Neural progenitor cell (in vitro differentiated cells): ENCODE measurements around the gene ATF4. TPM values are rescaled to one million over a fixed set of nuclear protein-coding genes. Genes with fewer than 3 reads are reported as not detected.

ENCODE experiments used
- DNase-seq: peaks from one replicate; pipeline ENCODE4 v3.0.0-alpha.2; 2016; ENCODE audit warnings: low spot score
- H2AFZ ChIP-seq: fragments of 200-600 bp; sonication (generic); replicated peaks from 2 replicates; pipeline ENCODE4 v1.6.1; 2016; ENCODE audit warnings: antibody characterized with exemption
- H3F3A ChIP-seq: fragments of 200-600 bp; sonication (generic); 2 replicates; pipeline ENCODE4 v1.6.1; 2016; ENCODE audit warnings: antibody characterized with exemption, low read depth
- H3K27ac ChIP-seq: fragments of 200-600 bp; sonication (generic); 2 replicates; pipeline ENCODE4 v1.5.1; 2016; ENCODE audit warnings: mild to moderate bottlenecking
- H3K27me3 ChIP-seq: fragments of 200-600 bp; sonication (generic); 2 replicates; pipeline ENCODE4 v1.6.1; 2016; ENCODE audit warnings: mild to moderate bottlenecking, moderate library complexity
- H3K36me3 ChIP-seq: fragments of 200-600 bp; sonication (generic); 2 replicates; pipeline ENCODE4 v1.5.1; 2016
- H3K4me1 ChIP-seq: fragments of 200-600 bp; sonication (generic); 2 replicates; pipeline ENCODE4 v1.6.1; 2016; ENCODE audit warnings: mixed run types
- H3K4me2 ChIP-seq: fragments of 200-600 bp; sonication (generic); 2 replicates; pipeline ENCODE4 v1.6.1; 2016
- H3K4me3 ChIP-seq: fragments of 200-600 bp; sonication (generic); 2 replicates; pipeline ENCODE4 v1.5.1; 2016
- H3K79me2 ChIP-seq: fragments of 200-600 bp; sonication (generic); 2 replicates; pipeline ENCODE4 v1.6.1; 2016; ENCODE audit warnings: low read depth
- H3K9ac ChIP-seq: fragments of 200-600 bp; sonication (generic); 2 replicates; pipeline ENCODE4 v1.6.1; 2016
- H3K9me3 ChIP-seq: fragments of 200-600 bp; sonication (generic); 2 replicates; pipeline ENCODE4 v1.5.1; 2016; ENCODE audit warnings: low read depth
- H4K20me1 ChIP-seq: fragments of 200-600 bp; sonication (generic); 2 replicates; pipeline ENCODE4 v1.6.1; 2016; ENCODE audit warnings: low read depth
- H3K27ac Mint-ChIP-seq: 3 replicates; pipeline ENCODE4 v1.8.0; 2021; ENCODE audit warnings: mixed read lengths
- H3K27me3 Mint-ChIP-seq: 2 replicates; pipeline ENCODE4 v1.8.0; 2022; ENCODE audit warnings: low read depth, mild to moderate bottlenecking, inconsistent platforms, moderate library complexity, mixed read lengths; ENCODE audit not compliant: insufficient read depth
- H3K36me3 Mint-ChIP-seq: 3 replicates; pipeline ENCODE4 v1.8.0; 2021; ENCODE audit warnings: mixed read lengths
- H3K4me1 Mint-ChIP-seq: 3 replicates; pipeline ENCODE4 v1.8.0; 2021; ENCODE audit warnings: mixed read lengths
- H3K4me3 Mint-ChIP-seq: 3 replicates; pipeline ENCODE4 v1.8.0; 2021; ENCODE audit warnings: mild to moderate bottlenecking, moderate library complexity, mixed read lengths
- H3K9me3 Mint-ChIP-seq: 3 replicates; pipeline ENCODE4 v1.8.0; 2020; ENCODE audit warnings: mixed read lengths
- EZH2 ChIP-seq: fragments of 200-600 bp; sonication (generic); IDR thresholded peaks from 2 replicates; pipeline ENCODE4 v1.6.1; 2017; ENCODE audit warnings: antibody characterized with exemption, mild to moderate bottlenecking, moderate library complexity
- EZH2phosphoT487 ChIP-seq: fragments of 200-600 bp; sonication (generic); IDR thresholded peaks from 2 replicates; pipeline ENCODE4 v1.6.1; 2017; ENCODE audit warnings: antibody characterized with exemption
- total RNA-seq: library from RNA; depleted of rRNA; stranded (reverse); fragments of >200 nt; gene quantifications from 2 replicates; pipeline ENCODE4 v1.2.3, GENCODE V29; 2015; ENCODE audit warnings: low replicate concordance
- TF ChIP-seq, protein P1 (sequence below): fragments of 200-600 bp; sonication (generic); IDR thresholded peaks from 2 replicates; pipeline ENCODE4 v1.5.1; 2017; ENCODE audit warnings: antibody characterized with exemption, mild to moderate bottlenecking

Gene ATF4
- total RNA-seq, 1 donor from 2014 or later: 189 TPM

DNA sequence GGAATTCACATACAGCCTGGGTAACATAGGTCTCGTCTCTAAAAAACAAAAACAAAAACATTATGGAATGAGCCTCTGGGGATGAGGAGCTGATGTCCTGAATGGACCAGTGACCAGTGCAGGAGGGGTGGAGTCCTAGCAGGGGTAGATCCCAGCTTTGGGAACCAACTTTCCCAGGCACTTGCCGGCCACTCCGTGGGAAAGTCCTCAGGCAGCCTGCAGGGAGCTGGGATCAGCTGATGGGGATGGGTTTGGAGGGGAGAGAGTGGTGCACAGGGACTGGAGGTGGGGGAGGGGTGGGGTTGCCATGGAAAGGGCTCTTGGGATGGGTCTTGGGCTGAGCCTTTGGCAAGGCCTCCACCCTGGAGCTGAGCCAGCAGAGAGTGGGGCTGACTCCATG lies 44.5 kb upstream of the ATF4 start:
- no peaks in the 10 kb centered on the region for H3K27me3 ChIP-seq
- H3K79me2 ChIP-seq: no peaks in the 10 kb centered on the region
- H4K20me1 ChIP-seq: peaks cover 96% of the 10 kb centered on the region
- no peaks in the 10 kb centered on the region for H3K9me3 ChIP-seq
- peaks cover 40% of the 10 kb centered on the region for H3K4me1 ChIP-seq
- Mint-ChIP-seq H3K27me3 (peaks cover 3% of the 10 kb centered on the region), H3K4me1 (peaks cover 55% of the 10 kb centered on the region), H3K9me3 (peaks cover 2% of the 10 kb centered on the region), H3K4me3 (peak overlapping the region; percentile 59), H3K36me3 (no peaks in the 10 kb centered on the region), H3K27ac (peak overlapping the region; percentile 89)
- no peak overlapping the region for H2AFZ ChIP-seq
- DNase-seq: peak; percentile 38
- H3K9ac ChIP-seq: no peak overlapping the region
- no peak for TF ChIP-seq EZH2
- TF ChIP-seq EZH2phosphoT487: no peak
- TF ChIP-seq, protein P1, sequence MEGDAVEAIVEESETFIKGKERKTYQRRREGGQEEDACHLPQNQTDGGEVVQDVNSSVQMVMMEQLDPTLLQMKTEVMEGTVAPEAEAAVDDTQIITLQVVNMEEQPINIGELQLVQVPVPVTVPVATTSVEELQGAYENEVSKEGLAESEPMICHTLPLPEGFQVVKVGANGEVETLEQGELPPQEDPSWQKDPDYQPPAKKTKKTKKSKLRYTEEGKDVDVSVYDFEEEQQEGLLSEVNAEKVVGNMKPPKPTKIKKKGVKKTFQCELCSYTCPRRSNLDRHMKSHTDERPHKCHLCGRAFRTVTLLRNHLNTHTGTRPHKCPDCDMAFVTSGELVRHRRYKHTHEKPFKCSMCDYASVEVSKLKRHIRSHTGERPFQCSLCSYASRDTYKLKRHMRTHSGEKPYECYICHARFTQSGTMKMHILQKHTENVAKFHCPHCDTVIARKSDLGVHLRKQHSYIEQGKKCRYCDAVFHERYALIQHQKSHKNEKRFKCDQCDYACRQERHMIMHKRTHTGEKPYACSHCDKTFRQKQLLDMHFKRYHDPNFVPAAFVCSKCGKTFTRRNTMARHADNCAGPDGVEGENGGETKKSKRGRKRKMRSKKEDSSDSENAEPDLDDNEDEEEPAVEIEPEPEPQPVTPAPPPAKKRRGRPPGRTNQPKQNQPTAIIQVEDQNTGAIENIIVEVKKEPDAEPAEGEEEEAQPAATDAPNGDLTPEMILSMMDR: no peak
- H3K27ac ChIP-seq: no peak overlapping the region
- peaks cover 9% of the 10 kb centered on the region for H3F3A ChIP-seq
- H3K4me2 ChIP-seq: peak overlapping the region; percentile 2
- no peaks in the 10 kb centered on the region for H3K36me3 ChIP-seq
- no peak overlapping the region for H3K4me3 ChIP-seq

DNA sequence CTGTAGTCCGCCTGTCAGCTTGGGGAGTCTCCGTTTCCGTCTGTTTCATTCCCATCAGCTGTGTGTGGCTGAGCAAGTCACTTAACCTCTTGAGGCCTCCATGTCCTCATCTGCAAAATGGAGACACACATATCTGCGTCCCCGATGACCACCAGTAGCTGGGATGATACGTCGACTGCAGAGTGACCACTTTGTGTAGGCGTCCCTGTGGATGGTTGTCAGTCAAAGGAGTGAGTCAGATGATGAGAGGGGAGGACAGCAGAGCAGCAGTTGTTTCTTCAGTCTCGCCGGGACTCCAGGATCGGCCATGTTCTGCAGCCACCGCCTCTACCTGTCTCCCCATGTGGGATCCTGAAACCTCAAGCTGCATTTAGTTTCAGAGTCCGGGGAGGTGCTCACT lies 43.7 kb upstream of the ATF4 start:
- H4K20me1 ChIP-seq: peaks cover 93% of the 10 kb centered on the region
- Mint-ChIP-seq H3K4me3 (no peak overlapping the region), H3K36me3 (no peaks in the 10 kb centered on the region), H3K9me3 (peaks cover 2% of the 10 kb centered on the region), H3K4me1 (peaks cover 48% of the 10 kb centered on the region), H3K27ac (peak overlapping the region; percentile 50), H3K27me3 (peaks cover 3% of the 10 kb centered on the region)
- no peak overlapping the region for H3K4me2 ChIP-seq
- H2AFZ ChIP-seq: no peak overlapping the region
- peaks cover 3% of the 10 kb centered on the region for H3F3A ChIP-seq
- no peak for DNase-seq
- no peak overlapping the region for H3K4me3 ChIP-seq
- H3K27ac ChIP-seq: no peak overlapping the region
- H3K79me2 ChIP-seq: no peaks in the 10 kb centered on the region
- no peaks in the 10 kb centered on the region for H3K27me3 ChIP-seq
- H3K9ac ChIP-seq: no peak overlapping the region
- H3K9me3 ChIP-seq: no peaks in the 10 kb centered on the region
- peaks cover 33% of the 10 kb centered on the region for H3K4me1 ChIP-seq
- no peaks in the 10 kb centered on the region for H3K36me3 ChIP-seq
- TF ChIP-seq EZH2 (no peak), EZH2phosphoT487 (no peak)
- TF ChIP-seq, protein P1: no peak

DNA sequence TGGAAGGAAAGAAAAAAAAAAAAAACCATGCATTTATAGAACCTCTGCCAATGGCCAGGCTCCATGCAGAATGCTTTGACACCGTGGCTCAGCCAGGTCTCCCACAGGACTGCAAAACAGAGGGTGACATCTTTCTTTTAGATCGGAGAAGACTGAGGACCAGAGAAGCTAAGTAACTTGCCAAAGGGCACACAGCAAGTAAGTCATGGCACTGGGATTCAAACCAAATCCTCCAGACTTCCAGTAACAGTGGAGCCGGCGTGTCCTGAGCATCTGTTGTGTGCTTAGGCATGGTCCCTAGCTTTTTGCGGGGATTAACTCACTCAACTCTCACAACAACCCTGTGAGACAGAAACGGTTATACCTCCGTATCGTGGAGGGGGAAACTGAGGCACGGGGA lies 42.8 kb upstream of the ATF4 start:
- Mint-ChIP-seq H3K27me3 (peaks cover 3% of the 10 kb centered on the region), H3K4me3 (no peak overlapping the region), H3K9me3 (peaks cover 2% of the 10 kb centered on the region), H3K4me1 (peaks cover 41% of the 10 kb centered on the region), H3K27ac (no peak overlapping the region), H3K36me3 (no peaks in the 10 kb centered on the region)
- TF ChIP-seq, protein P1: no peak
- TF ChIP-seq EZH2 (no peak), EZH2phosphoT487 (no peak)
- Histone ChIP-seq H3K36me3 (no peaks in the 10 kb centered on the region), H3K27ac (no peak overlapping the region), H3K4me1 (peaks cover 24% of the 10 kb centered on the region), H4K20me1 (peaks cover 93% of the 10 kb centered on the region), H3K4me2 (no peak overlapping the region), H3K9ac (no peak overlapping the region), H2AFZ (no peak overlapping the region), H3K9me3 (no peaks in the 10 kb centered on the region), H3F3A (no peaks in the 10 kb centered on the region), H3K27me3 (no peaks in the 10 kb centered on the region), H3K4me3 (no peak overlapping the region), H3K79me2 (no peaks in the 10 kb centered on the region)
- DNase-seq: no peak
